Retina (tissue), 1 donor: ENCODE data around the gene TP53AIP1.
A peak's percentile ranks its signal among the peaks of the same experiment; 100 is the strongest.

Source experiments
- DNase-seq: peaks from one replicate; pipeline ENCODE4 v3.0.0-alpha.2; 2016

TP53AIP1 gene

GRCh38 chr11:128942272-128942612 is 429 bp downstream of the TP53AIP1 start:
- DNase-seq, result no peak

- DNase-seq, result no peak
Observed at GRCh38 chr11:128941573-128942271, 949 bp downstream of the TP53AIP1 start.

DNA sequence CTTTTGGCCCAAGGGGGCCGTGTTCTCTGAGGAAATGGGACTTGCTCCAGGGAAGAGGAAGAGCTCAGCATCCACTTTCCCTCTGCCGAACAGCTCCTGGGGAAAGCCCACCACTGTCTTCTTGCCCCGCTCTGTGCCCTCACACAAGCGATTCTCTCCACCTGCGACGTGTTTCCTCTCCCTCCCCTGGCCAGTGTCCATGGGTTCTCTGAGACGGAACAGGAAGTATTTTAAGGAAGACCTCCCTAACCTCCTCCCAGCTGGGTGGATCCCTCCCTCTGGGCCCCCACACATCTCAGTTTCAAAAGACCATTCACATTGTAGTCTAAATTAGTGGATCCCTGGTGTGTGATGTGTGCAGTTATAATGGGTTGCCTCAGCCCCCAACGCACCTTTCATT is 1.6 kb downstream of the TP53AIP1 start:
- no peak for DNase-seq

- no peak for DNase-seq
Observed at GRCh38 chr11:128940603-128941002, 2.1 kb downstream of the TP53AIP1 start.

DNA sequence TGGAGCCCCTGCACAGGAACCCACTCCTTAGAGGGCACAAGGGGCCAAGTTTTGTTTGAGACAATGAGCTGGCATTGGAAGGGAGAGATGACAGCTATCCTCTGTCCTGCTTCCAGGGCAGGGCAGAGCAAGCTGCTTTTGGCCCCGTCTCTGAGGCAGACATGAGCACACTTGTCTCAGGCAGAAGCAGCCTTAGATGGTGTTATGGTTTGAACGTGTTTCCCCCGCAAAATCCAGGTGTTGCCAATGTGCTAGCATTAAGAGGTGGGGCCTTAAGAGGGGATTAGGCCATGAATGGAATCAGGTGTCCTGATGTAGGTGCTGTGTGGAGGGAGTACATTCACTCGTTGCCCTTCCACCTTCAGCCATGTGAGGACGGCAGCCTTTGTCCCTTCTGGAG is 2.5 kb downstream of the TP53AIP1 start:
- DNase-seq, result no peak

DNA sequence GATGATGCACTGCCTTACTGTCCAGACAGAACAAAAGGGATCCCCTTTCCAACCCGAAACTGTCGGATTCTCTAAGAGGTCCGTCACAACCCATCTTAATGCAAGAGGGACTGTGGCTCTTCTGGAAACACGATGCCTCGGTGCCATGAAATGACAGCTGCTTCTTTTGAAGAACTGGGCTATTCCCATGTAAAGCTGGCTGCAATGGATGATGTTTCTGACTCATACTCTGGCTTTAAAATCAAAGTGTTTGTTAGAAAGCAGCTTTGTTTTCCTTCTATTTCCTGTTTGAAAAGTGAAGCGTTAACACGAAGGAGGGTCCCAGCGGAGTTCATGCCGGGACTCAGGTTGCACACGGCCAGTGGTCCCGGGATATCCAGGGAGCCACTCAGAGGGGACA is 3.1 kb downstream of the TP53AIP1 start:
- no peak for DNase-seq

DNA sequence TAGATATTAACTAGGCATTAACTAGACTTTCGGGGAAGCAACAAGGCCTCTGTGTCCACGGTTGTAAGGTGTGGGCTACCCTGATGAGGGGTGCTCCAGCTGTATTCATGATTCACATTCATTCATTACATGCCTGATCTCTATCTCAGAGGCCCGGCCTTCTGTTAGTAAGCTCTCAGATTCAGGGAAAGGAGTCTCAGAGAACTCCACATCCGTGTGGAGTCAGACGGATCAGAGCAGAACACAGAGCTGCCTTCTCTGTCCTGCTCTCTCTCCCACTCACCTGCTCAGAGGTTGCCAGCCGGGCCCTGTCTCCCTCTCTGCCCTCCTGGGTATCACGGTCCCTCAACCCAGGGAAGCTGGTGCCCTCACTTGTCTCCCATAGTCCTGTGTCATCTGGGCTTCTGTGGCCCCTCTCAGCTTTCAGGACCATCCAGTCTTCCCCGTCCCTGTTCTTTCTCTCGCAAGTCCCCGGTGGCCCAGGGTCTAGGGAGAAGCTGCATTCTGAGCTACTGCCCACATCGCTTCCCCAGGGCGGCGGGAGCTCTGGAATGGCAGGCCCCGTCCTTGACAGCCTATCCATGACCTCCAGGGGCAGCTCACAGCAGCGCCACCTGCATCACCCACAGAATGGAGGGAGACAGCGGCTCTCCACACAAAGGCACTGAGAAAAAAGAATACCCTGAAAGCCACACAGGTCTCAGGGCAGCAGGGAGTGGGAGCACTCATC is 4.3 kb downstream of the TP53AIP1 start:
- DNase-seq, result no peak

DNA sequence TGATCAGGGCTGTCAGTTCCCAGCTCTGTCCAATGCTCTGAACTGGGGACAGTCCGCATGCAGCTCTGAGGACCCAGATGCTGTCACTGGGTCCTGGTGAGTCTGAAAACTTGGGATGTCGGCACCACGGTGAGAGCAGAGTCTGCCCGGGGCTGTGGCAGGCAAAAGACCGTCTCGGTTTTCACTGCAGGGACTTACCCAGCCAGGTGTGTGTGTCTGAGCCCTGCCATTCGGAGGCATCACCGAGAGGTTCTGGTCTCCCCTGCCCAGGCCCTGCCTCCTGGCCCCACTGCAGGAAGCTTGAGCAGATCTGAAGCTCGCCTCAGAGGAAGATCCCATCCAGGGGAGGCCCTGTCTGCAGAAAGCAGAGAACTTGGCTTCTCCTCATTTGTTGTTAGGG is 5.2 kb downstream of the TP53AIP1 start:
- no peak for DNase-seq

- peak; percentile 80 for DNase-seq
Observed at GRCh38 chr11:128936606-128937251, 5.9 kb downstream of the TP53AIP1 start.

- peak; percentile 36 for DNase-seq
Observed at GRCh38 chr11:128934926-128935325, 7.7 kb downstream of the TP53AIP1 start.

DNA sequence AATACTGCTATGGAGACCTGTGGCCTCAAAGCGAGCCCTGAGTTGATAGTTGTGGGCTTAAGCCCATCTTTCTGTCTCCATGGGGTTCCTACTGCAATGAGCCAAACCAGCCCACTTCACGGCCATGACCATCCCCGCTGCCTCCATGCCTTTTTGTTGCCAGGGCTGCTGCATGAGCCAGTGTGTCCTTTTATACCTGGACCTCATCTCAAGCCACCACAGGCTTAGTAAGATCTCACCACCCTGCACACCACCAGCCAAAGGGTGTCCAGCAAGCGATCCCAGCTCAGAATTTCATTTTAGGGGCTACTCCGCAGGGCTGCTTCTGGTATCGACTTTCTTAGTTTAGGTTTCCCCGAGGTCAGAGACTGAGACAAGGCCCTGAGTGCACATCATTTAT is 8.3 kb downstream of the TP53AIP1 start:
- DNase-seq, result no peak

- no peak for DNase-seq
Observed at GRCh38 chr11:128933481-128934178, 9.0 kb downstream of the TP53AIP1 start.

- peak; percentile 15 for DNase-seq
Observed at GRCh38 chr11:128931668-128932067, 11.0 kb downstream of the TP53AIP1 start.

DNA sequence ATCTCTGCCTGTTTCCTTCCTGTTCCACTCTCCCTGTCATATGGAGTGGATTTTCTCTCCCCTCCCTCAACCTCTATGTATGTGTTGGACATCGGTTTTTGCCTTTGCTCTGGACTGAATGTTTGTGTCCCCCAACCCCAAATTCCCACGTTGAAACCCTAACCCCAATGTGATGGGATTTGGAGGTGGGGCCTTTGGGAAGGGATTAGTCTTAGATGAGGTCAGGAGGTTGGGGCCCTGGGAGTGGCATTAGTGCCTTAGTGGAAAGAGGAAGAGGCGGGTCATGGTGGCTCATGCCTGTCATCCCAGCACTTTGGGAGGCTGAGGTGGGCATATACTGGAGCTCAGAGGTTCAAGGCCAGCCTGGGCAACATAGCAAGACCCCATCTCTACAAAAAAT is 11.6 kb downstream of the TP53AIP1 start:
- DNase-seq, result no peak

DNA sequence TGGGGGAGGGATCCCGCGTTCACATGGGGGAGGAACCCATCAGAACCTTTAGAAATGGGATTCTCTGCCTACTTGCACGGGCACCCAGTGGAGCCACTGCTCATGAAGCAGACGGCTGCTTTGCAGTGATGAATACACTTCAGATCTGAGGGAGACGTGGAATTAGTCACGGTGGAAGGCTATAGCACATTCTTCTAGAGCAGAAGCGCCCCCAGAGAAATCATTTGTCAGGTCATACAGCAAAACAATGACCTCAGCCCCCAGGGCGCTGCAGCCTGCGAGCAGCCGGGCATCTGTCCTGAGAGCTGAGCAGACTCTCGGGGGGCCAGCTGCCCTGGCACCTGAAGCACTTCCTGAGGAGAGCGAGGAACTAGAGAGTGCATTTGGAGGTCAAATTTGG is 12.7 kb downstream of the TP53AIP1 start:
- DNase-seq, result peak; percentile 57

GRCh38 chr11:128929468-128929867 is 13.2 kb downstream of the TP53AIP1 start:
- no peak for DNase-seq

DNA sequence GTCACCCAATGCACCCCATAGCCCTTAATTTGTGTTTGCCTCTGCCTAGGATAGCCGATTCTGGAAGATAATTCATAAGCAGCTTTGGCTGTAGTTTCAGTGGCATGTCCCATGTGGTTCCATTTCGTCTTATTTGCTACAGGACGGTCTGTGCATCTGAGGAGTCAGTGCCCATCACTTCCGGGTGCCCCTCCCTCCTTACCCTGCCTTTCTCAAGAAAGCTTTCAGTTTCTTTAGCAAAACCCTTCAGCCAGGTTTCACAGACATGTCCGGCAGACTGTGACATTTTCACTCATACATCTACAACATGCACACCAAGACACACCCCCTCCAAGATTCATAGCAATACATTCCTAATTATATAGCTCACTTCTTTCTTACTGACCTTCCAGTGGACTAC is 14.3 kb downstream of the TP53AIP1 start:
- DNase-seq, result no peak

DNA sequence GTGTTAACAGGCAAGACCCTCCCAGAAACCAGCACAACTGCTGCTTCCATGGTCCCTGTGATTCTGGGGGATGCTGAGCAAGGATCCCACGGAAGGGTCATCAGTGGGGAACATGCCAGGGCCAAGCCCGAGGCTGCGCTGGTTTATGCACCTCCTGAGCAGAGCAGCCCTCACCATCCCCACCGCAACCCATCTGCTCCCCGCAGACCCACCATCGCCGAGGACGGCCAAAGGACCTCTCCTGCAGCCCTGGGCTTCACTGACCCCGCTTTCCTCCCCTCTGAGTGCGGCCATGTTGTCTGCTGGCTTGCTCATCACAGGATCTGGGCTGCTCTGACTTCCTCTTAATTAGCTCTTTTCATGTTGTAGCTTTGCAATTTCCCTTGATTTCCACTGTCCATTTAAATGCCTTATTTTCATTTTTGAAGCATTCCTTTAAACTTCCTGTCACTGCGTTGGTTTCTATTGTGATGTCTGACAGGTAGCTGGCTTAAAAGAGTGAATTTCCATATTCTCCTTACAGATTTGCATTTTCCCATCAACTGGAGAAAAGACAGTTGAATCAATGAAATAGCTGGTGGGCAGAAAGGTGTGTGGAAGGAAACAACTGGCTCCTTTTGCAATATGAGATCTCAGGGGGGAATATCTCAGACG is 14.9 kb downstream of the TP53AIP1 start:
- no peak for DNase-seq

DNA sequence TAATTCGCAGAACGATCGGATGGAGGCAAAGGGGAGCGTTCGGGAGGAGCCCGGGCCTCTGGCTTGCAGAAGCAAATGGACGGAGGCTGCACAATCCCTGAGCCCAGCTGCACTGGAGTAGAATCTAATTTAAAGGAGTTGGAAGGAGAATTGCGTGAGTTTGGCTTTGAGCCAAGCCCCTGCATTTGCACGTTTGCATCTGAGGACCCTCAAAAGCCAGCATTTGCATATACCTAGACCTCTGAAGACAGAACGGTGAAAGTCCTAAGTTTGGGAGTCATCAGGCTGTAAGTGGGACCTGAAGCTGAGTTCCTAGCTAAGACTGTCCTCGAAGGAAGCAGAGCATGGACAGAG is 15.6 kb downstream of the TP53AIP1 start:
- no peak for DNase-seq

GRCh38 chr11:128926437-128927107 is 16.1 kb downstream of the TP53AIP1 start:
- DNase-seq, result no peak

GRCh38 chr11:128926000-128926399 is 16.7 kb downstream of the TP53AIP1 start:
- peak; percentile 18 for DNase-seq

DNA sequence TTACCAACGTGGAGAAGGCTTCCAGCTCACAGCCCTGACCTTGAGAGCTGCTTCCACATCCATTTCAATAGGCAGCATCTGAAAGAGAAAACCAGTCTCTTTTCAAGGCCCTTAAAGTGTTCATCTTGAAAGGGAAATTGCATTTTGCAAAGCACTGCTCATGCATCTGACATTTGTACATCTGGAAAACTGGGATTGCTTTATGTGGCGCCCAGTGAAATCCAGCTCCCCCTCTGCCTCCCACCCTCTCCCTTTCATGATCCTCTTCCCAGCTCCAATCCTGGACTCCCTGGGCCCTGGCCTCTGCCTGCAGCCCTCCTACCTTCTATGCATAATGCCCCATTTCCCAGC is 17.4 kb downstream of the TP53AIP1 start:
- peak; percentile 21 for DNase-seq
